ENCODE measurements around the gene HLCS.

DNA sequence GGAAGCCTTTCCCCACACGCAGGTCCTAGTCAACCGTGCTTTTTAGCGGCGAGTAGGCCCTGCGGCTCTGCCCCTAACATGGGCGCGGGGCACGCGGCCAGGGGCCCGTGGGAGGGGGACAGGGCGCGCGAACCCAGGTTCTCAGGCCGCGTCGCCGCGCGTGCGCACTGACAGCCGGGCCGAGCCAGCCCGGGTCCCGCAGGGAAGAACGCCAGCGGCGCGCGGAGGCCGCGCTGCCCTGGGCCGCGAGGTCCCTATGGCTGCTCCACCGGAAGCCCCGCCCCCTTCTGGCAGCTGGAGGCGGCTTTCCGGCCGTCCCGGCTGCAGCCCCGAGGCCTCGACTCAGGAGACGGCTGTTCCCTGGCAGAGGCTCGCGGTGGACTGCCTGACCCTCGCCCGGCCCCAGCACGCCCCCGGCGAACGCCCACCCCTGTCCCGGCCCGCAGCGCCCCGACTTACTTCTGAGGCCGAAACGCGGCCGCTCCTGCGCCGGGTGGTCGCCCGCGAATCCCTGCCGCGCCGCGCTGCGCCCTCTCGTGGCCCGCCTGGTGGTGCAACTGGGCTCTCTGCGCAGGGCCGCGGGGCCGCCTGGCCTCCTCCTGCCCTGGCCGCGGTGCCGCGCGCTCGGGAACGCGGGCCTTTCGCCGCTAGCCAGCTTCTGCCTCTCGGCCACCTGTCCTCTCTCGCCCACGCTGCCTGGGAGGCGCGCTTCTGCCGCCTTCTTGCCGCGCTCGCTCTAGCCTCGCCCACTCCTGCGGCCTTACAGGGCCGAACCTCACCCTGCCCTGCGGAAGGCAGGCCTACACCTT, 23.4 kb upstream of the HLCS start:
- TF ChIP-seq, protein P1, sequence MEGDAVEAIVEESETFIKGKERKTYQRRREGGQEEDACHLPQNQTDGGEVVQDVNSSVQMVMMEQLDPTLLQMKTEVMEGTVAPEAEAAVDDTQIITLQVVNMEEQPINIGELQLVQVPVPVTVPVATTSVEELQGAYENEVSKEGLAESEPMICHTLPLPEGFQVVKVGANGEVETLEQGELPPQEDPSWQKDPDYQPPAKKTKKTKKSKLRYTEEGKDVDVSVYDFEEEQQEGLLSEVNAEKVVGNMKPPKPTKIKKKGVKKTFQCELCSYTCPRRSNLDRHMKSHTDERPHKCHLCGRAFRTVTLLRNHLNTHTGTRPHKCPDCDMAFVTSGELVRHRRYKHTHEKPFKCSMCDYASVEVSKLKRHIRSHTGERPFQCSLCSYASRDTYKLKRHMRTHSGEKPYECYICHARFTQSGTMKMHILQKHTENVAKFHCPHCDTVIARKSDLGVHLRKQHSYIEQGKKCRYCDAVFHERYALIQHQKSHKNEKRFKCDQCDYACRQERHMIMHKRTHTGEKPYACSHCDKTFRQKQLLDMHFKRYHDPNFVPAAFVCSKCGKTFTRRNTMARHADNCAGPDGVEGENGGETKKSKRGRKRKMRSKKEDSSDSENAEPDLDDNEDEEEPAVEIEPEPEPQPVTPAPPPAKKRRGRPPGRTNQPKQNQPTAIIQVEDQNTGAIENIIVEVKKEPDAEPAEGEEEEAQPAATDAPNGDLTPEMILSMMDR (IDR thresholded peaks at IDR 0.05), result peak; percentile 47 to 84 (median 81)
- TF ChIP-seq POLR2A (IDR thresholded peaks at IDR 0.05), result no peak

Data from breast epithelium (tissue), 3 donors.